ENCODE results near the gene RFX7.
"Not testable (repeated sequence)": the region's sequence is repeated elsewhere in the genome, so short reads cannot be mapped to it uniquely, and the experiment has no call there.

GRCh38 chr15:56266465-56266864, 22.8 kb upstream of the RFX7 start:
- TF ChIP-seq POLR2AphosphoS5 (IDR thresholded peaks at IDR 0.05; ENCODE audit: borderline replicate concordance, low read depth, low read length); EZH2 (IDR thresholded peaks at IDR 0.05); FOXP2 (optimal IDR thresholded peaks at IDR 0.05; ENCODE audit: control extremely low read depth, extremely low read length, insufficient read depth): not testable (repeated sequence)

Data from SK-N-MC (cell line).